PFSK-1 (cell line): Measurements from ENCODE around the gene COA7.

ENCODE experiments used
- REST ChIP-seq, 2 experiments: IDR thresholded peaks; 2 replicates each; pipeline versions ENCODE4 v1.6.1 to v1.8.0; 2011 to 2012; ENCODE audit warnings: low read depth in 2 of 2, low read length in 2 of 2, control low read depth in 1 of 2, inconsistent platforms in 1 of 2, mild to moderate bottlenecking in 1 of 2, moderate library complexity in 1 of 2; ENCODE audit not compliant: insufficient read depth in 1 of 2
- SIN3A ChIP-seq: IDR thresholded peaks from 2 replicates; pipeline ENCODE4 v1.6.1; 2012; ENCODE audit warnings: mild to moderate bottlenecking, low read length, moderate library complexity, borderline replicate concordance; ENCODE audit not compliant: insufficient read depth
- TAF1 ChIP-seq: IDR thresholded peaks from 2 replicates; pipeline ENCODE4 v1.6.1; 2012; ENCODE audit warnings: low read length, control low read depth, borderline replicate concordance; ENCODE audit not compliant: insufficient read depth

- no peak for TF ChIP-seq REST (IDR thresholded peaks at IDR 0.05; ENCODE audit: insufficient read depth in 1 of 2, low read depth in 2 of 2, low read length in 2 of 2)
- TF ChIP-seq TAF1 = no peak
- no peak for TF ChIP-seq SIN3A
These were observed 44.1 kb downstream of the COA7 start for GRCh38 chr1:52654063-52654462.
